Astrocyte of the cerebellum (primary cell): ENCODE results near the gene CDC42EP3.

Experiments used
- DNase-seq: peaks from one replicate; pipeline ENCODE4 v3.0.0-alpha.2; 2011; ENCODE audit warnings: low read depth
- H3K4me3 ChIP-seq: 2 replicates; pipeline ENCODE4 v1.5.1; 2011; ENCODE audit warnings: mild to moderate bottlenecking, low read depth, low read length, moderate library complexity
- in situ Hi-C: cut with HindIII; loops from 2 replicates; pipeline ENCODE4 v1.10.0; 2017; ENCODE audit warnings: low sequenced_read_pairs
- TF ChIP-seq, protein P1 (sequence below): IDR thresholded peaks from 2 replicates; pipeline ENCODE4 v1.5.1; 2012; ENCODE audit warnings: low read length, low read depth, moderate library complexity, mild to moderate bottlenecking; ENCODE audit errors: missing control alignments

The CDC42EP3 gene

DNA sequence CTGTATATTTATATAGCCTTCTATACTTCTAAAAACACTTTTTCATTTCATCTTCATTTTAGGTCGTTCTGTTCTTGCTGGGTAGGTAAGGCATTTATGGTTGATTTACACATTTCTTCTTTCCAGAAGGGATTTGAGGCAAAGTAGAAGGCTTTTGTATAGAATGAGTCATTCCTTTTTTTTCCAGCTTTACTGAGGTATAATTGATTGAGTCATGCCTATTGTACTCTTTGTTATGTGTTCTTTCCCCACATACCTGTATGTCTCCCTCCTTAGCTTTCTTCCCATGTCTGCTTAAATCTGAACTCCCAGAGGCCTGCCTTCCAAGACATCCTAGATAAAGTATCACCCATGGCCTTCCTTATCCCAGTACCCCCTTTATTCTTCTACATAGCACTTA lies 4.8 kb upstream of the CDC42EP3 start:
- peak; percentile 54 for DNase-seq
- no peak overlapping the region for H3K4me3 ChIP-seq
- in situ Hi-C loops: no loop called here
- TF ChIP-seq, protein P1, sequence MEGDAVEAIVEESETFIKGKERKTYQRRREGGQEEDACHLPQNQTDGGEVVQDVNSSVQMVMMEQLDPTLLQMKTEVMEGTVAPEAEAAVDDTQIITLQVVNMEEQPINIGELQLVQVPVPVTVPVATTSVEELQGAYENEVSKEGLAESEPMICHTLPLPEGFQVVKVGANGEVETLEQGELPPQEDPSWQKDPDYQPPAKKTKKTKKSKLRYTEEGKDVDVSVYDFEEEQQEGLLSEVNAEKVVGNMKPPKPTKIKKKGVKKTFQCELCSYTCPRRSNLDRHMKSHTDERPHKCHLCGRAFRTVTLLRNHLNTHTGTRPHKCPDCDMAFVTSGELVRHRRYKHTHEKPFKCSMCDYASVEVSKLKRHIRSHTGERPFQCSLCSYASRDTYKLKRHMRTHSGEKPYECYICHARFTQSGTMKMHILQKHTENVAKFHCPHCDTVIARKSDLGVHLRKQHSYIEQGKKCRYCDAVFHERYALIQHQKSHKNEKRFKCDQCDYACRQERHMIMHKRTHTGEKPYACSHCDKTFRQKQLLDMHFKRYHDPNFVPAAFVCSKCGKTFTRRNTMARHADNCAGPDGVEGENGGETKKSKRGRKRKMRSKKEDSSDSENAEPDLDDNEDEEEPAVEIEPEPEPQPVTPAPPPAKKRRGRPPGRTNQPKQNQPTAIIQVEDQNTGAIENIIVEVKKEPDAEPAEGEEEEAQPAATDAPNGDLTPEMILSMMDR: no peak

DNA sequence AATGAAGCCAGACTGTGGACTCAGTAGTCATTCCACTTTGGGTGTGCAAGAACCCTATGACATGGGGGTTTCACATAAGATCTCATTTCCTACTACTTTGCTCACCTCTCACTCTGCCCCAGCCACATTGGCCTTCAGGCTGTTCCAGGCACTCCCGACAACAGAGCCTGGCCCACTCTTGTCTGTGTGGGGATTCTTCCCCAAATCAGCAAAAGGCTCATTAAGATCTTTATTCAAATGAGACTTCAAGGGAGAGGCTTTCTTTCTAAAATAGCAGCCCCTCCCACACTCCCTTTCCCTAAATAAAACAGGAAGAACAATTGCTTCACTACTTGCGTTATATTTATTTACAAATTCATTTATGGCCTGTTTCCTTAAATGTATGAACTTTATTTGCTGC lies 3.5 kb upstream of the CDC42EP3 start:
- TF ChIP-seq, protein P1: no peak
- H3K4me3 ChIP-seq: no peak overlapping the region
- in situ Hi-C loops: no loop called here
- no peak for DNase-seq

DNA sequence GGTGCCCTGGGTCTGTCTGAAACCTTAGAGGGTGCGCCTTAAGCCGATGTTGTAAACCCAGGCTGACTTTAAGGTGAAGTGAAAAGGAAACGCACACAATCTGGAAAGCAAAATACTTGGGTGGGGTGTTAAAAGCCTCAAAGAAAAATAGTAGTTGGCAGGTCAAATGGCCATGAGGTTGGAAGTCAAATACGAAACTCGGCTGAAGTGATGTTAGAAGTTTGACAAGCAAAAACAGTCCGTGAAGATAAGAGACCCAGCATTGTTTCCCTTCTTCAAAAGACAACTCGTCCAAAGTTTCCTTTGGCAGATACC lies 1.4 kb upstream of the CDC42EP3 start:
- H3K4me3 ChIP-seq: peak overlapping the region; percentile 96
- in situ Hi-C loops: no loop called here
- TF ChIP-seq, protein P1: no peak
- no peak for DNase-seq

DNA sequence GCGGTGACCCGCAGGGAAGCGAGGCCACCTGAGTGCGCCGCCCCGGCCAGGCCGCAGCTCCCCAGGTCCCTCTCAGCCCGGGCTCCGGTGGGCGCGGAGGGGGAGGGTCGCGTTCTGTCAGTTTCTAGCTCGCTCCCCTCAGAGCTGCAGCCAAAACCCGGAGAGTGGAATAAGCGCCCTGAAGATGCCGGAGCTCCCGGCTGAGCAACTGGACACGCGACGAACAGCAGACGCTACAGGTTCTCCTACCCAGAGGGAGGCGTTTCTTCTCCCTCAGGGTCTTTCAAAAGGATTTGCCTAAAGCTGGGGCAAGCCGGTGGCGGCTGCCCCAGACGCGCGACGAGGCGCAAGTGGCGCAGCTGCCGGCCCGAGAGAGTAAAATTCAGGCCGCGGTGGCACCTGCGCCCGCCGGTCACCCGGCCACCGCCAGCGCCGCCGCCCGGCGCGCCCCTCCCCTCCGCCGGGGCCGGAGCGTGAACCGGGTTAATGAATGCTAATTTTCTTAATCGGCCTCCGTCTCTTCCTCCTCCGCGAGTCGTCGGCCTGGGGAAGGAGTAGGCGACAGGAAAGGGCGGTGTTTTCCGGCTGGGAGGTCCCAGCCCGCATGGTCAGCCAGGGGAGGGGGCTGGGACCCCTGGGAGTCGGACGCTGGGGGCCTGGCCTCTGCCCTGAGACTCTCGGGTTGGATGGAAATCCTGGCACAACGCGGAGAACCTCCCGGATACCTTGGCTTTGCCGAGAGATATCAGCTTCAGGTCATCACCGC lies 845 bp upstream of the CDC42EP3 start:
- in situ Hi-C loops: no loop called here
- peak; percentile 78 for DNase-seq
- TF ChIP-seq, protein P1: no peak
- peak overlapping the region; percentile 96 for H3K4me3 ChIP-seq

DNA sequence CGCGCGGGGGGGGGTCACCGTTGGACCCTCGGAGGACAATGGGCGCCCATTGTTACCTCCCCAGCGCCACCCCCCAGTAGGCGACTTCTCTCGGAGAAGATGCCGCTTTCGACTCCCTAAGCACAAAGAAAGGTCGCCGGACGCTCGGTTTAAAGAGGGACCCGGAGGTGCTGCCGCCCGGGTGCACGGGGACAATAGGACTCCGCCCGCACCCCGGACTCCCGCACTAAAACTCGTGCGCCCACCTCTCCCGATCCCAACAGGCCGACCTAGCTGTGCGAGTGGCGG lies 318 bp upstream of the CDC42EP3 start:
- DNase-seq: no peak
- H3K4me3 ChIP-seq: peak overlapping the region; percentile 96
- in situ Hi-C loops: no loop called here
- TF ChIP-seq, protein P1: no peak

DNA sequence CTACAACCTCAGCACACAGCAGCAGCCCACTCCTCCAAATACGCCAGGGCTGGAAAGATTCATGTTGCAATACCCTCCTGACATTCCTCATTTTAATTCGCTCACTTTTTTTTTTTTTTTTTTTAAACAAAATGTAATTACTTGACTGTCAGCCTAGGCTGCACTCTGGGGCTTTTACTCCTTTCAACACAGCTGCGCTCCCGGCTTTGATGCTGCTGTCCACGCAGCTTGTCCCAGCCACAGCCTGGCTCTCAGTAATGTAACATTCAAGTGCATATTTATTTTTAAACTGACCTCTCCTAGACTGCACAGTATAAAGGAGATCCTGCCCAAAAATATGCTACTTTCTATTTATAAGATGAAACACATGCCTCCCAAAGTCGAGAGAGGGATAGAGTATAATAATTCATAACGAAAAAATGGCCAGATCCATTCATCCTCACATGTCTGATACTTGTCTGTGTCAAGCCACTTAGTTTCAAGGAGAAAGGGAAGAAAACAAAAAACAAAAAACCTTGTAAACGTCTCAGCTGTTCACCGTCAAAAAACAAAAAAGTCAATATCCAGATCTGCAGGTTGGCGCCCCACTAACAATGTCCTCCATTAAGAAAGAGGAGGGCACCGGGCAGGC lies 949 bp downstream of the CDC42EP3 start:
- in situ Hi-C loops: no loop called here
- TF ChIP-seq, protein P1: no peak
- DNase-seq: no peak
- peak overlapping the region; percentile 96 for H3K4me3 ChIP-seq
